ENCODE results near the gene ARRDC2. TPM values are rescaled to one million over a fixed set of nuclear protein-coding genes. Genes with fewer than 3 reads are reported as not detected.
A peak's percentile ranks its signal among the peaks of the same experiment; 100 is the strongest.

ARRDC2 gene
- total and polyA plus RNA-seq, 10 of the 15 experiments (the other 5 are each of a cell fraction or from before 2014, with no cell fraction given) = 0.48 to 10.1 (median 4.8) TPM

DNA sequence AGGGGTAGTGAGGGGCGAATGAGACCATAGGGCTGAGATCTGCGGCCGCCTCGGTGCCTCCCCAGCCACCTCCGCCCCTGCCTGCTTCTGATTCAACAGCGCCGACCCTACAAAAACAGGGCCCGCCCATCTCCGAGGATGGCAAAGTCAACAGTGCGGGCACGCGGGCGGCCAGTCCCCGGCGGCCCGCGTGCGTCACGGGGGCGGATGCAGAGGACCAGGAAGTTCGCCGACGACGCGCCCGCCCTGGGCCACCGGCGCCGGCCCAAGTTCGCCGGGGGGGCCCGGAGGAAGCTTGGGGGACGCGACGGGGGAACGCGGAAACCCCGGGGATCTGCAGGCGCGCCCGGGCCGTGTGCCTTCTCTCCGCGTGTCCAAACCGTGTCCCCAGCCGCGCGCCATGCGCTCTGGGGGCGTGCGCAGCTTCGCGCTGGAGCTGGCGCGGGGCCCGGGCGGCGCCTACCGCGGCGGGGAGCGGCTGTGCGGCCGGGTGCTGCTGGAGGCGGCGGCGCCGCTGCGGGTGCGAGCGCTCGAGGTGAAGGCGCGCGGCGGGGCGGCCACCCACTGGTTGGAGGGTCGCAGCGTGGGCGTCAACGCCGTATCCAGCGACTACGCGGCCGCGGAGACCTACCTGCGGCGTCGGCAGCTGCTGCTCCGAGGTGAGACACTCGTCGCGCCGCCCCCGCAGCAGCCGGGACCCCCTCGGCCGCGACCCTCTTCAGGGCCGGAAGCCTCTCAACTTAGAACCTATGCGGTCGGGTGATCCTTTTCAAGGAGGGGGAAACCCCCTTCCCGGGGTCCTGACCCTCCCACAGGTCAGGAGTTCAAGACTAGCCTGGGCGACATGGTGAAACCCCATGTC lies 6.8 kb upstream of the ARRDC2 start (continued):
- no peak for TF ChIP-seq HDAC2 (IDR thresholded peaks at IDR 0.05)
- TF ChIP-seq, protein P1, sequence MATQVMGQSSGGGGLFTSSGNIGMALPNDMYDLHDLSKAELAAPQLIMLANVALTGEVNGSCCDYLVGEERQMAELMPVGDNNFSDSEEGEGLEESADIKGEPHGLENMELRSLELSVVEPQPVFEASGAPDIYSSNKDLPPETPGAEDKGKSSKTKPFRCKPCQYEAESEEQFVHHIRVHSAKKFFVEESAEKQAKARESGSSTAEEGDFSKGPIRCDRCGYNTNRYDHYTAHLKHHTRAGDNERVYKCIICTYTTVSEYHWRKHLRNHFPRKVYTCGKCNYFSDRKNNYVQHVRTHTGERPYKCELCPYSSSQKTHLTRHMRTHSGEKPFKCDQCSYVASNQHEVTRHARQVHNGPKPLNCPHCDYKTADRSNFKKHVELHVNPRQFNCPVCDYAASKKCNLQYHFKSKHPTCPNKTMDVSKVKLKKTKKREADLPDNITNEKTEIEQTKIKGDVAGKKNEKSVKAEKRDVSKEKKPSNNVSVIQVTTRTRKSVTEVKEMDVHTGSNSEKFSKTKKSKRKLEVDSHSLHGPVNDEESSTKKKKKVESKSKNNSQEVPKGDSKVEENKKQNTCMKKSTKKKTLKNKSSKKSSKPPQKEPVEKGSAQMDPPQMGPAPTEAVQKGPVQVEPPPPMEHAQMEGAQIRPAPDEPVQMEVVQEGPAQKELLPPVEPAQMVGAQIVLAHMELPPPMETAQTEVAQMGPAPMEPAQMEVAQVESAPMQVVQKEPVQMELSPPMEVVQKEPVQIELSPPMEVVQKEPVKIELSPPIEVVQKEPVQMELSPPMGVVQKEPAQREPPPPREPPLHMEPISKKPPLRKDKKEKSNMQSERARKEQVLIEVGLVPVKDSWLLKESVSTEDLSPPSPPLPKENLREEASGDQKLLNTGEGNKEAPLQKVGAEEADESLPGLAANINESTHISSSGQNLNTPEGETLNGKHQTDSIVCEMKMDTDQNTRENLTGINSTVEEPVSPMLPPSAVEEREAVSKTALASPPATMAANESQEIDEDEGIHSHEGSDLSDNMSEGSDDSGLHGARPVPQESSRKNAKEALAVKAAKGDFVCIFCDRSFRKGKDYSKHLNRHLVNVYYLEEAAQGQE (IDR thresholded peaks at IDR 0.05; ENCODE audit: low read depth, low read length) = 0 out of 2 replicates have a peak, but pooled peaks have one; percentile 7
- no peak for TF ChIP-seq MEF2B (IDR thresholded peaks at IDR 0.05; ENCODE audit: partially characterized antibody, poor library complexity, severe bottlenecking)
- TF ChIP-seq GATAD2B (conservative IDR thresholded peaks at IDR 0.05; ENCODE audit: low read depth) = peak; percentile 97
- TF ChIP-seq RELA (IDR thresholded peaks at IDR 0.05; ENCODE audit: borderline replicate concordance, partially characterized antibody) = peak; percentile 22
- TF ChIP-seq SMAD5 (IDR thresholded peaks at IDR 0.05; ENCODE audit: low read depth) = no peak; the same call in 1 of the 2 replicates
- TF ChIP-seq NBN (IDR thresholded peaks at IDR 0.05) = 0 out of 2 replicates have a peak, but pooled peaks have one; percentile 32
- TF ChIP-seq SRF (IDR thresholded peaks at IDR 0.05; ENCODE audit: low read depth in 2 of 2, low read length in 2 of 2) = no peak
- TF ChIP-seq RAD51 (IDR thresholded peaks at IDR 0.05) = no peak
- TF ChIP-seq, protein P2, sequence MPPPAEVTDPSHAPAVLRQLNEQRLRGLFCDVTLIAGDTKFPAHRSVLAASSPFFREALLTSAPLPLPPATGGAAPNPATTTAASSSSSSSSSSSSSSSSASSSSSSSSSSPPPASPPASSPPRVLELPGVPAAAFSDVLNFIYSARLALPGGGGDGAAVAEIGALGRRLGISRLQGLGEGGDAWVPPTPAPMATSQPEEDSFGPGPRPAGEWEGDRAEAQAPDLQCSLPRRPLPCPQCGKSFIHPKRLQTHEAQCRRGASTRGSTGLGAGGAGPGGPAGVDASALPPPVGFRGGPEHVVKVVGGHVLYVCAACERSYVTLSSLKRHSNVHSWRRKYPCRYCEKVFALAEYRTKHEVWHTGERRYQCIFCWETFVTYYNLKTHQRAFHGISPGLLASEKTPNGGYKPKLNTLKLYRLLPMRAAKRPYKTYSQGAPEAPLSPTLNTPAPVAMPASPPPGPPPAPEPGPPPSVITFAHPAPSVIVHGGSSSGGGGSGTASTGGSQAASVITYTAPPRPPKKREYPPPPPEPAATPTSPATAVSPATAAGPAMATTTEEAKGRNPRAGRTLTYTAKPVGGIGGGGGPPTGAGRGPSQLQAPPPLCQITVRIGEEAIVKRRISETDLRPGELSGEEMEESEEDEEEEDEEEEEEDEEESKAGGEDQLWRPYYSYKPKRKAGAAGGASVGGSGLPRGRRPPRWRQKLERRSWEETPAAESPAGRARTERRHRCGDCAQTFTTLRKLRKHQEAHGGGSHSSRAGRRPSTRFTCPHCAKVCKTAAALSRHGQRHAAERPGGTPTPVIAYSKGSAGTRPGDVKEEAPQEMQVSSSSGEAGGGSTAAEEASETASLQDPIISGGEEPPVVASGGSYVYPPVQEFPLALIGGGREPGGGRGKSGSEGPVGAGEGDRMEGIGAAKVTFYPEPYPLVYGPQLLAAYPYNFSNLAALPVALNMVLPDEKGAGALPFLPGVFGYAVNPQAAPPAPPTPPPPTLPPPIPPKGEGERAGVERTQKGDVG (CRISPR knock-in tag; IDR thresholded peaks at IDR 0.05) = no peak
- TF ChIP-seq, protein P3, sequence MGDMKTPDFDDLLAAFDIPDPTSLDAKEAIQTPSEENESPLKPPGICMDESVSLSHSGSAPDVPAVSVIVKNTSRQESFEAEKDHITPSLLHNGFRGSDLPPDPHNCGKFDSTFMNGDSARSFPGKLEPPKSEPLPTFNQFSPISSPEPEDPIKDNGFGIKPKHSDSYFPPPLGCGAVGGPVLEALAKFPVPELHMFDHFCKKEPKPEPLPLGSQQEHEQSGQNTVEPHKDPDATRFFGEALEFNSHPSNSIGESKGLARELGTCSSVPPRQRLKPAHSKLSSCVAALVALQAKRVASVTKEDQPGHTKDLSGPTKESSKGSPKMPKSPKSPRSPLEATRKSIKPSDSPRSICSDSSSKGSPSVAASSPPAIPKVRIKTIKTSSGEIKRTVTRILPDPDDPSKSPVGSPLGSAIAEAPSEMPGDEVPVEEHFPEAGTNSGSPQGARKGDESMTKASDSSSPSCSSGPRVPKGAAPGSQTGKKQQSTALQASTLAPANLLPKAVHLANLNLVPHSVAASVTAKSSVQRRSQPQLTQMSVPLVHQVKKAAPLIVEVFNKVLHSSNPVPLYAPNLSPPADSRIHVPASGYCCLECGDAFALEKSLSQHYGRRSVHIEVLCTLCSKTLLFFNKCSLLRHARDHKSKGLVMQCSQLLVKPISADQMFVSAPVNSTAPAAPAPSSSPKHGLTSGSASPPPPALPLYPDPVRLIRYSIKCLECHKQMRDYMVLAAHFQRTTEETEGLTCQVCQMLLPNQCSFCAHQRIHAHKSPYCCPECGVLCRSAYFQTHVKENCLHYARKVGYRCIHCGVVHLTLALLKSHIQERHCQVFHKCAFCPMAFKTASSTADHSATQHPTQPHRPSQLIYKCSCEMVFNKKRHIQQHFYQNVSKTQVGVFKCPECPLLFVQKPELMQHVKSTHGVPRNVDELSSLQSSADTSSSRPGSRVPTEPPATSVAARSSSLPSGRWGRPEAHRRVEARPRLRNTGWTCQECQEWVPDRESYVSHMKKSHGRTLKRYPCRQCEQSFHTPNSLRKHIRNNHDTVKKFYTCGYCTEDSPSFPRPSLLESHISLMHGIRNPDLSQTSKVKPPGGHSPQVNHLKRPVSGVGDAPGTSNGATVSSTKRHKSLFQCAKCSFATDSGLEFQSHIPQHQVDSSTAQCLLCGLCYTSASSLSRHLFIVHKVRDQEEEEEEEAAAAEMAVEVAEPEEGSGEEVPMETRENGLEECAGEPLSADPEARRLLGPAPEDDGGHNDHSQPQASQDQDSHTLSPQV (IDR thresholded peaks at IDR 0.05) = 0 out of 2 replicates have a peak, but pooled peaks have one; percentile 7
- no peak for TF ChIP-seq EZH2 (IDR thresholded peaks at IDR 0.05; ENCODE audit: borderline replicate concordance, control insufficient read depth, low read depth, low read length)
- TF ChIP-seq STAT3 (IDR thresholded peaks at IDR 0.05; ENCODE audit: low read depth, low read length) = no peak
- TF ChIP-seq SUPT20H (IDR thresholded peaks at IDR 0.05; ENCODE audit: borderline replicate concordance, control insufficient read depth, low read depth, low read length) = no peak
- TF ChIP-seq SP1 (IDR thresholded peaks at IDR 0.05; ENCODE audit: low read depth, low read length) = no peak
- TF ChIP-seq IKZF2 (IDR thresholded peaks at IDR 0.05) = no peak
- TF ChIP-seq CBFB (IDR thresholded peaks at IDR 0.05; ENCODE audit: low read depth) = no peak
- peak; percentile 34; the same call in 1 of the 2 replicates for TF ChIP-seq RUNX3 (IDR thresholded peaks at IDR 0.05; ENCODE audit: low read length)
- no peak for TF ChIP-seq BCL11A (IDR thresholded peaks at IDR 0.05; ENCODE audit: low read depth, low read length)
- TF ChIP-seq POLR2AphosphoS5 (IDR thresholded peaks at IDR 0.05; ENCODE audit: low read length) = peak; percentile 54; the same call in 1 of the 2 replicates

Measured in GM12878 (cell line).